ENCODE results near the gene MAGI2.

Gene MAGI2

GRCh38 chr7:79398138-79398749 is 55.2 kb downstream of the MAGI2 start:
- no peak for FAIRE-seq

GRCh38 chr7:79386688-79387422 is 66.6 kb downstream of the MAGI2 start:
- DNase-seq (ENCODE audit: extremely low spot score, insufficient read length, low read depth) (no peak), FAIRE-seq (no peak)

More at GRCh38 chr7:79398138-79398749, 55.2 kb downstream of the MAGI2 start:
- no peak for DNase-seq (ENCODE audit: extremely low spot score, insufficient read length, low read depth)

- FAIRE-seq (no peak), DNase-seq (ENCODE audit: extremely low spot score, insufficient read length, low read depth) (no peak)
Measured at GRCh38 chr7:79381921-79382320, 71.5 kb downstream of the MAGI2 start.

GRCh38 chr7:79377097-79377496 is 76.4 kb downstream of the MAGI2 start:
- DNase-seq (ENCODE audit: extremely low spot score, insufficient read length, low read depth), result no peak
- no peak for FAIRE-seq

GRCh38 chr7:79376299-79377025 is 77.0 kb downstream of the MAGI2 start:
- FAIRE-seq (no peak), DNase-seq (ENCODE audit: extremely low spot score, insufficient read length, low read depth) (no peak)

GRCh38 chr7:79361214-79361613 is 92.3 kb downstream of the MAGI2 start:
- no peak for FAIRE-seq
- no peak for DNase-seq (ENCODE audit: extremely low spot score, insufficient read length, low read depth)

GRCh38 chr7:79359827-79360226 is 93.6 kb downstream of the MAGI2 start:
- no peak for FAIRE-seq
- no peak for DNase-seq (ENCODE audit: extremely low spot score, insufficient read length, low read depth)

GRCh38 chr7:79357101-79357500 is 96.4 kb downstream of the MAGI2 start:
- FAIRE-seq (no peak), DNase-seq (ENCODE audit: extremely low spot score, insufficient read length, low read depth) (no peak)

- FAIRE-seq (no peak), DNase-seq (ENCODE audit: extremely low spot score, insufficient read length, low read depth) (no peak)
Measured at GRCh38 chr7:79353720-79354468, 99.6 kb downstream of the MAGI2 start.

GRCh38 chr7:79352323-79352722 is 101.1 kb downstream of the MAGI2 start:
- FAIRE-seq (no peak), DNase-seq (ENCODE audit: extremely low spot score, insufficient read length, low read depth) (no peak)

GRCh38 chr7:79347351-79347750 is 106.1 kb downstream of the MAGI2 start:
- FAIRE-seq, result no peak

GRCh38 chr7:79341902-79342301 is 111.6 kb downstream of the MAGI2 start:
- no peak for FAIRE-seq
- no peak for DNase-seq (ENCODE audit: extremely low spot score, insufficient read length, low read depth)

More at GRCh38 chr7:79347351-79347750, 106.1 kb downstream of the MAGI2 start:
- no peak for DNase-seq (ENCODE audit: extremely low spot score, insufficient read length, low read depth)

GRCh38 chr7:79340212-79340611 is 113.3 kb downstream of the MAGI2 start:
- DNase-seq (ENCODE audit: extremely low spot score, insufficient read length, low read depth), result no peak
- no peak for FAIRE-seq

GRCh38 chr7:79339208-79339925 is 114.1 kb downstream of the MAGI2 start:
- FAIRE-seq (no peak), DNase-seq (ENCODE audit: extremely low spot score, insufficient read length, low read depth) (no peak)

GRCh38 chr7:79337717-79338116 is 115.8 kb downstream of the MAGI2 start:
- no peak for FAIRE-seq
- DNase-seq (ENCODE audit: extremely low spot score, insufficient read length, low read depth), result no peak

- FAIRE-seq, result no peak
- DNase-seq (ENCODE audit: extremely low spot score, insufficient read length, low read depth), result no peak
Measured at GRCh38 chr7:79334841-79335240, 118.6 kb downstream of the MAGI2 start.

- no peak for FAIRE-seq
- no peak for DNase-seq (ENCODE audit: extremely low spot score, insufficient read length, low read depth)
Measured at GRCh38 chr7:79334334-79334733, 119.1 kb downstream of the MAGI2 start.

GRCh38 chr7:79332091-79332490 is 121.4 kb downstream of the MAGI2 start:
- FAIRE-seq (no peak), DNase-seq (ENCODE audit: extremely low spot score, insufficient read length, low read depth) (no peak)

GRCh38 chr7:79329464-79329863 is 124.0 kb downstream of the MAGI2 start:
- DNase-seq (ENCODE audit: extremely low spot score, insufficient read length, low read depth), result no peak
- no peak for FAIRE-seq

Data from GM18507 (cell line).